Gastrocnemius medialis (tissue), 4 donors: Measurements from ENCODE around the gene MCM7. TPM values are rescaled to one million over a fixed set of nuclear protein-coding genes. Genes with fewer than 3 reads are reported as not detected.

Experiments
- ATAC-seq, 2 donors: fragments of 150-250 bp; one replicate each; pipeline ENCODE4 v1.9.1; 2016
- DNase-seq, 2 donors: peaks; one replicate each; pipeline ENCODE4 v3.0.0-alpha.2; 2019
- H3K27ac ChIP-seq, 4 donors: fragments of 200-600 bp; sonication (generic); 1 replicate in 1 of 4; 2 replicates in 3 of 4; pipeline ENCODE4 v1.5.1; 2016 to 2018; ENCODE audit warnings: mild to moderate bottlenecking in 2 of 4, moderate library complexity in 1 of 4
- H3K27me3 ChIP-seq, 3 donors: fragments of 200-600 bp; sonication (generic) in 2 of 3; 1 replicate in 1 of 3; 2 replicates in 2 of 3; pipeline versions ENCODE4 v1.5.1 to v1.6.0; 2016 to 2019; ENCODE audit warnings: mild to moderate bottlenecking in 1 of 3, moderate library complexity in 1 of 3
- H3K36me3 ChIP-seq, 2 donors: fragments of 200-600 bp; sonication (generic) in 1 of 2; one replicate each; pipeline ENCODE4 v1.5.1; 2017 to 2018
- H3K4me1 ChIP-seq, 2 donors: fragments of 200-600 bp; sonication (generic) in 1 of 2; one replicate each; pipeline ENCODE4 v1.5.1; 2016 to 2017; ENCODE audit warnings: mild to moderate bottlenecking in 2 of 2
- H3K4me3 ChIP-seq, 4 donors: fragments of 200-600 bp; sonication (generic) in 3 of 4; 1 replicate in 1 of 4; 2 replicates in 3 of 4; pipeline ENCODE4 v1.5.1; 2016 to 2019; ENCODE audit warnings: mild to moderate bottlenecking in 2 of 4
- H3K9me3 ChIP-seq, 3 donors: fragments of 200-600 bp; sonication (generic) in 2 of 3; 1 replicate in 1 of 3; 2 replicates in 2 of 3; pipeline ENCODE4 v1.5.1; 2016 to 2019
- CTCF ChIP-seq, 5 experiments: fragments of 450-650 bp in 3 of 5; fragments of 200-600 bp in 2 of 5; sonication (generic) in 2 of 5; IDR thresholded peaks in 4 of 5; conservative IDR thresholded peaks in 1 of 5; 1 replicate in 4 of 5; 2 replicates in 1 of 5; pipeline ENCODE4 v1.5.1; 2016 to 2019; ENCODE audit warnings: antibody characterized with exemption in 5 of 5, mild to moderate bottlenecking in 3 of 5, moderate library complexity in 3 of 5
- POLR2A ChIP-seq, 2 donors: fragments of 450-650 bp; IDR thresholded peaks; one replicate each; pipeline ENCODE4 v1.6.1; 2017; ENCODE audit warnings: antibody characterized with exemption in 2 of 2, mild to moderate bottlenecking in 2 of 2, moderate library complexity in 2 of 2
- in situ Hi-C, 4 donors: fragments of 200-750 bp; cut with MboI; loops; one replicate each; pipeline versions ENCODE4 v1.15.0 to v1.8.0; 2017; ENCODE audit warnings: low sequenced_read_pairs in 4 of 4
- intact Hi-C: fragments of 100-400 bp; cut with DNase I; formaldehyde crosslinking; loops from one replicate; pipeline ENCODE4 v1.15.1; 2023; ENCODE audit warnings: low total_unique reads
- total RNA-seq, 4 donors: library from RNA; depleted of rRNA; stranded (reverse); fragments of >200 nt; gene quantifications; one replicate each; pipeline versions ENCODE4 v1.1.0 to v1.2.3, GENCODE V29; 2016

MCM7 gene
- total RNA-seq, 4 donors from 2014 or later, result 23.9 to 45.7 (median 36.1) TPM

DNA sequence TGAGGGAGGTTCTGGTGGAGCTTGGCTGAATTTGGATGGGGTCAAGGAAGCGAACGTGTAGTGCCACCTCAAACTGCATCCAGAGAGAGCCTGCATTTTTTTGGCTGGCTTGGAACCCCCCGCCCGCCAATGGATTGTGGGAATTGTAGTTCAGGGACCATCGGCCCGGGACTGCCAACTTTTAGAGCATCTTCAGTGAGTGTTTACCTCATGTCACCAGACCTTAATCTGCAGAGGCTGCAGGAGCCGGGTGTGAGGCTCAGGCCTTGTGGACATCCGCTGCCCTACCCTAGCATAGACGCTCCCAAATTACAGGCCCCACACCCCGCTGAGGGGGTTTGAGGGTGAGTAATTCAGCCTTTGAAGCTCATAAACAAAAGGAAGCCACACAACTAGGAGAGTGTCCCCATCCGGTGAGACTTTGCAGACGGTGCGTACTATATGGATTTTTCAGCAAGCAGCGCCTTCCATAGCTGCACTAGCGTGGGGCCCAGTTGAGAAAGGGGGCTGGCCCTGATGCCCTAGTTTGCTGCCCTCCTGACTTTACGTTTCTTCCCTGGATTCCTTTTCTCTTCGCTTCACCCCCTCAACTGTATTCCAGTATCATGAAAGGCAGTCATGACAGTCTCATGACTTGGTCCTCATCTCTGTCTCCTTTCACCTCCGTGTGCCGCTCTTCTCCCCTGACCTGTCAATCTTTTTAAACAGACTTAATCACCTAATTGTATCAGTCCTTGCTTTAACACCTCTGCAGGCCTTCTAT, 19.0 kb upstream of the MCM7 start:
- in situ Hi-C loops, result loop anchor here in 1 of 4 donors (10.0 kb wide), 1 partner anchor 125 kb away; no protein-coding TSS in a partner anchor
- peak overlapping the region; percentile 86 to 90 (median 87) for H3K27ac ChIP-seq
- TF ChIP-seq POLR2A (IDR thresholded peaks at IDR 0.05), result no peak
- TF ChIP-seq CTCF (IDR thresholded peaks at IDR 0.05 in 4 of 5, conservative IDR thresholded peaks at IDR 0.05 in 1 of 5), result no peak
- no peaks in the 10 kb centered on the region for H3K27me3 ChIP-seq
- peak; percentile 45 to 63 for DNase-seq
- no peaks in the 10 kb centered on the region for H3K9me3 ChIP-seq
- H3K4me3 ChIP-seq, result peak overlapping the region; percentile 80 to 94 (median 88)
- intact Hi-C loops, result loop anchor here (1.0 to 10.0 kb wide), 4 partner anchors 7 to 105 kb away; partner anchors contain the start of genes AP4M1, LAMTOR4, MCM7 and ZKSCAN1
- peak; percentile 69 to 76 for ATAC-seq
- H3K4me1 ChIP-seq, result peaks cover 17 to 19% of the 10 kb centered on the region in 2 donors
- no peaks in the 10 kb centered on the region for H3K36me3 ChIP-seq

DNA sequence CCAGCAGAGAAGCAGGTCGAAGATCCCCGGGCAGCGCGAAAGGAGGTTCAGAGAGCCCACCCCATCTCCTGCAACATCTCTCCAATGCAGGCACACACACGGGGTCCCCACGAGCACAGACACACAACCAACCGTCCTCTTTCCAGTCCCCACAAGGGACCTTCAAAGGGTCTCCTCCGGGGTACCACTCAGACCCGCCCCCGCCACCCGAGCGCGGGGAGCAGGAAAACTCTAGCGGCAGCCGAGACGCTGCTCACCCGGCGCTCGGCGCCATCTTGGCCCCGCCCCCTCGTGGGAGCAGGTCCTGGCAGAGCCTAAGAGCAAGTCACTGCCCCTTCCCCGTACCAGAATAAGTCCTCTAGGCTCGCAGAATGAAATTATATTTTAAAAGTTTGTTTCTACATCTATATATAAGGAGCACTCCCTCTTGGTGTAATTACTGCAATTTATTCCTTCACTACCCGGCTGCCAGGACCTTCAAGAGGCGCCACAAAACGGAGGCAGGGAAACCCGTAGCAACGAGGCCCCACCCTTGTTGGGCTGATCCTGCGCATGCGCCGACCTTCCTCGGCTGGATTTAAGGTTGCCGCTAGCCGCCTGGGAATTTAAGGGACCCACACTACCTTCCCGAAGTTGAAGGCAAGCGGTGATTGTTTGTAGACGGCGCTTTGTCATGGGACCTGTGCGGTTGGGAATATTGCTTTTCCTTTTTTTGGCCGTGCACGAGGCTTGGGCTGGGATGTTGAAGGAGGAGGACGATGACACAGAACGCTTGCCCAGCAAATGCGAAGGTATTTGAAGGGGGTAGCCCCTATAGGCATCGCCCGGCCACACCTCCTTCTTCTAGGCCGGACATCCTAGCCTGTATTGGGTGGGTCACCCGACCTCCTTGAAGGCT, 18.1 kb upstream of the MCM7 start, which contains the start of the genes CNPY4 and TAF6:
Gene CNPY4, plus strand, starts transcription at position 563 of the 898 bp plus-strand sequence. Its CDS starts 111 bp downstream, at position 674.
Gene TAF6, minus strand, starts transcription at position 287 of the 898 bp plus-strand sequence. CDS start 5,149 bp downstream, outside the sequence.
- in situ Hi-C loops, result no loop called here

DNA sequence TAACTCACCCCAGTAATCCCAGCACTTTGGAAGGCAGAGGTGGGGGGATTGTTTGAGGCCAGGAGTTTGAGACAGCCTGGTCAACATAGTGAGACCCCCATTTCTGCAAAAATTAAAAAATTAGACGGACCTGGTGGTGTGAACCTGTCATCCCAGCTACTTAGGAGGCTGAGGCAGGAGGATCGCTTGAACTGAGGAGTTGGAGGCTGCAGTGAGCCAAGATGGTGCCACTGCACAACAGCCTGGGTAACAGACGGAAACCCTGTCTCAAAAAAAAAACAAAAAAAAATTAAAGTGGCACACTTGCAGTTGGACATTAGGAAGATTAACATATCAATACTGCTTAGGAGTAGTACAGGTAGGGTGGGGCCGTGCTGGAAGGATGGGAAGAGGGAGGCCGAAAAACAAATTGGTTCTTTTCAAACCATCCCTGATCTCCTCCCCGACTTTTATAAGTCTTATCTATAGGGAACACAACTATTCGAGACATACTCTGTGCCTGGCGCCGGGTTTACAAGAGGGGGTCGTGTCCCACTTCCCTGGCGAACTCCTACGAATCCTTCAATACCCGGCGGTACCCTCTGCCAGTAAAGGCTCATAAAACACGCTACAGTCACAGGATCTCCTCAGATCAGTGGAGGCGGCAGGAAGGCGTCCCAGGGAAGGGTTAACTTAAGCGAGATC, 17.3 kb upstream of the MCM7 start:
- Histone ChIP-seq H3K27ac (peak overlapping the region; percentile 86 to 90 (median 87)), H3K9me3 (no peaks in the 10 kb centered on the region), H3K27me3 (no peaks in the 10 kb centered on the region), H3K4me1 (peaks cover 17% of the 10 kb centered on the region in 2 donors), H3K4me3 (peak overlapping the region; percentile 80 to 94 (median 88)), H3K36me3 (peaks cover 0 to 9% of the 10 kb centered on the region in 2 donors)
- no peak for DNase-seq
- in situ Hi-C loops (no loop called here), intact Hi-C loops (loop anchor here (1.0 kb wide), 3 partner anchors 9 to 30 kb away; partner anchors contain the start of genes AP4M1, LAMTOR4 and MCM7)
- no peak for ATAC-seq
- TF ChIP-seq POLR2A (IDR thresholded peaks at IDR 0.05), result no peak
- no peak for TF ChIP-seq CTCF (IDR thresholded peaks at IDR 0.05 in 4 of 5, conservative IDR thresholded peaks at IDR 0.05 in 1 of 5)

More for the DNA sequence above, 18.1 kb upstream of the MCM7 start, which contains the start of the genes CNPY4 and TAF6:
- Histone ChIP-seq H3K36me3 (peaks cover 0 to under 1% of the 10 kb centered on the region in 2 donors), H3K27me3 (no peaks in the 10 kb centered on the region), H3K9me3 (no peaks in the 10 kb centered on the region), H3K27ac (peak within 1 kb of the TSS; percentile 86 to 90 (median 87)), H3K4me3 (peak within 1 kb of the TSS; percentile 80 to 94 (median 88)), H3K4me1 (peaks cover 17% of the 10 kb centered on the region in 2 donors)
- intact Hi-C loops, result loop anchor here (1.0 kb wide), 3 partner anchors 8 to 29 kb away; partner anchors contain the start of genes AP4M1, LAMTOR4 and MCM7
- TF ChIP-seq CTCF (IDR thresholded peaks at IDR 0.05 in 4 of 5, conservative IDR thresholded peaks at IDR 0.05 in 1 of 5) (peak in 1 of 5 experiments; percentile 17), POLR2A (IDR thresholded peaks at IDR 0.05) (peak; percentile 39 to 48)
- ATAC-seq (peak; percentile 98 to 99), DNase-seq (peak; percentile 92 to 95)

GRCh38 chr7:100115026-100115425, 13.8 kb upstream of the MCM7 start:
- intact Hi-C loops, result no loop called here
- Histone ChIP-seq H3K4me1 (peaks cover 9% of the 10 kb centered on the region in 2 donors), H3K9me3 (no peaks in the 10 kb centered on the region), H3K36me3 (peaks cover 0 to 42% of the 10 kb centered on the region in 2 donors), H3K4me3 (no peak overlapping the region), H3K27me3 (no peaks in the 10 kb centered on the region), H3K27ac (no peak overlapping the region)
- no peak for DNase-seq
- in situ Hi-C loops, result no loop called here
- ATAC-seq, result no peak
- no peak for TF ChIP-seq CTCF (IDR thresholded peaks at IDR 0.05 in 4 of 5, conservative IDR thresholded peaks at IDR 0.05 in 1 of 5)
- no peak for TF ChIP-seq POLR2A (IDR thresholded peaks at IDR 0.05)
